CD4-positive, alpha-beta T cell treated with Interleukin-15 for 4 hours (primary cell): Measurements from ENCODE around the gene SERPINB12.

Source experiments
- DNase-seq: peaks from one replicate; pipeline ENCODE4 v3.0.0-alpha.2; 2020; ENCODE audit warnings: low spot score

Gene SERPINB12

DNA sequence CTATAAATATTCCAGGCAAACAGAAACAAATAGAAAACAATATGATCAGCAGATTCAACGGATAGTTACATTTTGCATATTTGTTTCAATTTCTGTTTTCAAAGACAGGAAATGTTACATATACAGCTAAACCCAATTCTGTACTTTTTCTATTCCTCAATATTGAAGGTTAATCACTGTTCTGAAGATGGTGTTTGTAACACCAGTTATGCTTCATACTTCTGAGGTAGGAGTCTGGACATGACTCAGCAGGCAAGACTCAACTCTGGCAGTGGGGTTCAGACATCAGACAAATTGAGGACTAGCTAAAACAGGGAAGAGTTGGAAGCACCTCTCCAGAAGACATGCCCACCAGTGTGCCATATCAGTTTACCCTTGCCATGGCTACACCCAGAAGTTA is 61.6 kb downstream of the SERPINB12 start:
- DNase-seq = no peak

DNA sequence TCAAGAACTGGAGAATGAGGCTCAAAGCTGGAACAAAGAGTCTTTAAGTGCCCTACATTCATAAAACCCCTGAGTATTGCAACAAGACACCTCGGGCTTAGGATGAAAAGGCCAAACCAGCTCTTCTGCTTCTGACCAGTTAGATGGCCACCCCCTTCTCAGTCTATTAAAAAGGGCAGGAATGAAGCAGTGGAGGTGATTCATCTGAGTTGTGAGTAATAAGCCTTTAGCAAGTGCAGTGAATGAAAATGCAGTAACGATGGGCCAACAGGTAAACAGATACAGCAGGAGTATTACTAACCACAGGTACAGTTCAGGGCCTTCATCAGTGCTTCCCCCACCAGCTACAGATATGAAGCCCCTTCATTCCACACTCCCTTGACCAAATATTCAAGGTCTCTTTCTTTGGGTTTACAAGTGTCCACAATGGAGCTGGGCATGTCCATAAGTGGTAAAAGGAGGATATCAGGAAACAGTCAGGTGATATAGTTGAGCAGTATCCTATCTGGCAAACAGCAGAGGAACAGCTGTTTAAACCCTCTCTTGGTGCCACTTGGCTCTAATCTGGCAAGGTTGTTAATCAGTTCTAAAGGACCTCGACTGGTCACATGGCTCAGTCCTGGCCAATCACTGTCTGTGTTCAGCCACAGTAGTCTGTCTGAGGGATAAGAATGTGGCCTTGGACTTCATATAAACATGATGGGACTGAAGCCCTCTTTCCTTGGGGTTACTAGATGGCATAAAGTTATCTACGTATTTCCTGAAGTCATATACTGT is 62.8 kb downstream of the SERPINB12 start:
- no peak for DNase-seq

DNA sequence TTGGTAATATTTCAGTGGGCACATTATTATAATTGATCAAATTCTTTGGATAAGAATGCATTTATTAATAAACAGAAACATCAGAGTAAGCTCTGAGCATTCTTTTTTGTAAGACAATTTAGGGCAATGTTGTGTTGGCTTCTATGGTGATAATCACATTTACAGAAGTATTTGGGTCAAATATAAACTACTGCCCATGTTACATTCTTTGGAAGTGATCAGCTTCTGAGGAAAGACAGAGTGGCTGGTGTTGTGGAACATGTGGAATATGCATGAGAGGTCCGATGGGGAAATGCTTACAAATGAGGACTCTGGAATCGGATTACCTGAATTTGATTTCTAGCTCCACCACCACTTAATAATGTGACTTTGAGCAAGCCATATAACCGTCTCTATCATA is 64.4 kb downstream of the SERPINB12 start:
- DNase-seq = no peak

DNA sequence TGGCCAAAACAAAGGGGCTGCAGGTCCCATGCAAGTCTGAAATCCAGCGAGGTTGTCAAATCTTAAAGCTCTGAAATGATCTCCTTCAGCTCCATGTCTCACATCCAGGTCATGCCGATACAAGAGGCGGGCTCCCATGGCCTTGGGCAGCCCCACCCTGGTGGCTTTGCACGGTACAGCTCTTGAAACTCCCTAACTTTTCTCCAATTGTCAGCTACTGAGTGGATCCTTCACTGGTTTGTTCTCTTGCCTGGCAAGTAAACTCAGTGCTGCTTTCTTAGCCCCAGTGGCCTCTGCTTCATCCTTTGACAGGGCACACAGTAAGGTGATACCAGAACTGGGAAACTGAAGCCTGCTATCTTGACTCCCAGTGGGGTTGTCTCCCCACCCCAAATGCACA is 71.3 kb downstream of the SERPINB12 start:
- DNase-seq = no peak

DNA sequence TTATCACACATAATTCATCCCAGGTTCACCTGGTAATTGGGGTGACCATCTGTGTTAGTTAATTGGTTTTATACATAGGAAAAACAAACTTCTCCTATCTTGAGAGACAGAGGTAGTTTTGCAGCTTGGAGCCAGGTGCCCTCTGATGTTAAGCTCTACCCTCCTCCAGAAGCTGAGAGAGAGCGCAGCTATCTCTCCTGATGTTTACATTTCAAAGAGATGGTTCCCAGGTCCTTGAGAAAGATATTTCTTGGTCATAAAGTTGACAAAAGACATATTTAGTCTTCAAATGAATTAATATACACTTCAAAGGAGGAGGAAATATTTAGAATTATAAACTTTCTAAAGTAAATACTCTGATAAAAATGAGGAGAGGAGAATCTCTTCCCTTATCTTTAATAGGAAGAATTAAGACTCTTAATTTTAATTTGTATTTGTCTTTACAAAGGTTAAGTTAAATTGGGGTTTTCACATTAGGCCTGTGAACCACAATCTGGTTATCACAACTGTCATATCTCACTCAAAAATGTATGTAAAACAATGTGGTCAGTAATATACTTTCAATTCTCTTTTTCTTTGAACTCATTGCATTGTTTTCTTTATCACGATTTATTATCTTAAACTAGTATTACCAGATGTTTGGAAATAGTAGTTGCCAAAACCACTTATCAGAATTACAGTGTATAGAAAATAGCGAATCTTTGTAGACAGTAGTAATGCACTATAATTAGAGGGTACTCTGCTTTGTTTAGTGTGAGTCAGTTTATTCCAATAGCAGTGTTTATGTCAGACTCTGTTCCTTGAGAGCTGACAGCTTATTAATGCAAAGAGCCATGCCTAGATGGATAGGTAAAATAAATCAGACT is 75.1 kb downstream of the SERPINB12 start:
- DNase-seq = no peak

DNA sequence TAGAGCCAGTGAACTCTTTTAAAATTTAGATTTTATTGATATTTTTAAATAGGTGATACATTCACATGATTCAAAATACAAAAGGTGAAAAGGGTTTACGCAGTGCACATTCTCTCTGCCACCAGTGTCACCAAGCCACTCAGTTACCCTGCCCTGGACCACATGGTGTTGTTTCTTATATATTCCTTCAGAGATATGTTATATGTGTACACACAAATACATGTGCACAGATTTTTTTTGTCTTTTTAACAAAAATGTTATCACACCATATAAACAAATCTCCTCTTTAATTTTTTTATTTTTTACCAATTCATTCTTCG is 75.7 kb downstream of the SERPINB12 start:
- no peak for DNase-seq
